Esophagus squamous epithelium (tissue), 5 donors: ENCODE results near the gene VOPP1. TPM values are rescaled to one million over a fixed set of nuclear protein-coding genes. Genes with fewer than 3 reads are reported as not detected.

ENCODE experiments used
- DNase-seq: peaks from one replicate; lab custom pipeline; 2025; lab: John Stamatoyannopoulos, UW
- H3K27ac ChIP-seq, 4 donors: fragments of 200-600 bp; sonication (generic); one replicate each; pipeline ENCODE4 v1.5.1; 2016 to 2019; ENCODE audit warnings: mild to moderate bottlenecking in 1 of 4
- H3K27me3 ChIP-seq, 4 donors: fragments of 200-600 bp; sonication (generic); 1 replicate in 3 of 4; 2 replicates in 1 of 4; pipeline versions ENCODE4 v1.5.1 to v1.6.0; 2017 to 2021; ENCODE audit warnings: antibody characterized with exemption in 1 of 4
- H3K36me3 ChIP-seq, 3 donors: fragments of 200-600 bp; sonication (generic); one replicate each; pipeline ENCODE4 v1.5.1; 2016 to 2019
- H3K4me1 ChIP-seq, 3 donors: fragments of 200-600 bp; sonication (generic); one replicate each; pipeline ENCODE4 v1.5.1; 2017 to 2019
- H3K4me3 ChIP-seq, 4 donors: fragments of 200-600 bp; sonication (generic); 1 replicate in 3 of 4; 2 replicates in 1 of 4; pipeline ENCODE4 v1.5.1; 2016 to 2019; ENCODE audit warnings: mild to moderate bottlenecking in 2 of 4, moderate library complexity in 1 of 4
- H3K9me3 ChIP-seq, 3 donors: fragments of 200-600 bp; sonication (generic); one replicate each; pipeline ENCODE4 v1.5.1; 2016 to 2019
- POLR2A ChIP-seq, 4 donors: fragments of 450-650 bp; IDR thresholded peaks; one replicate each; pipeline ENCODE4 v1.6.1; 2017; ENCODE audit warnings: antibody characterized with exemption in 4 of 4, mild to moderate bottlenecking in 4 of 4, moderate library complexity in 3 of 4
- WGBS, 2 donors: methylation state at CpG; one replicate each; pipeline ENCODE4 v1.1.5; 2018; 5-methylcytosine and 5-hydroxymethylcytosine counted together
- intact Hi-C: fragments of 100-400 bp; cut with DNase I; formaldehyde crosslinking; loops from one replicate; pipeline ENCODE4 v1.15.0; 2022
- total RNA-seq, 4 donors: library from RNA; depleted of rRNA; stranded (reverse); fragments of >200 nt; gene quantifications; one replicate each; pipeline ENCODE4 v1.1.0, GENCODE V29; 2016
- TF ChIP-seq, protein P1 (sequence below), 6 experiments: fragments of 450-650 bp in 4 of 6; fragments of 200-600 bp in 2 of 6; sonication (generic) in 2 of 6; IDR thresholded peaks; one replicate each; pipeline ENCODE4 v1.5.1; 2016 to 2019; ENCODE audit warnings: antibody characterized with exemption in 6 of 6, mild to moderate bottlenecking in 4 of 6, moderate library complexity in 4 of 6
- donor health status: DM: yes; HTN: yes; CAD: no.

Gene VOPP1
- total RNA-seq, 4 donors from 2014 or later, result 13.9 to 26.5 (median 19.2) TPM

DNA sequence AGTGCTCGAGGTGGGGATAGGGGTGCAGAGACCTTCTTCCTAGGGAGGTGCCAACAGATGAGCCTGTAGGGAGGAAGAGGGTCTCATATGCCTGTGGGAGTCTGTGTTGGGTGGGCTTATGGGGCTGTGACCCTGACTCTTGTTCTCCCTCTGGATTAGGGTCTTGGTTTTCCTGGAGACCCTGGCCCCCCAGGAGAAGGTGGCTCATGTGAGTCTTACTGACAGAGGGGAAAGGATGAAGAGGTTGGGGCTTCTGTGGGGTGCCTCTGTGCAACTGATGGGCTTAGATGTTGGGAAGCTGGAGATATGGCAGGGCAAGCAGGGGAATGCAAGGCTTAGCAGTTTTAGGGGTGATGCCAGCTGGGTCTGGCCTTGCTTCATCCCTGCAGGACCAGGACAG lies 20.2 kb upstream of the VOPP1 start:
- no peaks in the 10 kb centered on the region for H3K36me3 ChIP-seq
- H3K4me3 ChIP-seq, result no peak overlapping the region
- intact Hi-C loops, result no loop called here
- peaks cover 0 to 8% (median 0%) of the 10 kb centered on the region in 3 donors for H3K4me1 ChIP-seq
- WGBS, 2 donors, result 77 to 83% methylated on average over 1 of the region's 1 CpG
- DNase-seq, result no peak
- no peaks in the 10 kb centered on the region for H3K9me3 ChIP-seq
- H3K27ac ChIP-seq, result no peak overlapping the region
- TF ChIP-seq, protein P1, sequence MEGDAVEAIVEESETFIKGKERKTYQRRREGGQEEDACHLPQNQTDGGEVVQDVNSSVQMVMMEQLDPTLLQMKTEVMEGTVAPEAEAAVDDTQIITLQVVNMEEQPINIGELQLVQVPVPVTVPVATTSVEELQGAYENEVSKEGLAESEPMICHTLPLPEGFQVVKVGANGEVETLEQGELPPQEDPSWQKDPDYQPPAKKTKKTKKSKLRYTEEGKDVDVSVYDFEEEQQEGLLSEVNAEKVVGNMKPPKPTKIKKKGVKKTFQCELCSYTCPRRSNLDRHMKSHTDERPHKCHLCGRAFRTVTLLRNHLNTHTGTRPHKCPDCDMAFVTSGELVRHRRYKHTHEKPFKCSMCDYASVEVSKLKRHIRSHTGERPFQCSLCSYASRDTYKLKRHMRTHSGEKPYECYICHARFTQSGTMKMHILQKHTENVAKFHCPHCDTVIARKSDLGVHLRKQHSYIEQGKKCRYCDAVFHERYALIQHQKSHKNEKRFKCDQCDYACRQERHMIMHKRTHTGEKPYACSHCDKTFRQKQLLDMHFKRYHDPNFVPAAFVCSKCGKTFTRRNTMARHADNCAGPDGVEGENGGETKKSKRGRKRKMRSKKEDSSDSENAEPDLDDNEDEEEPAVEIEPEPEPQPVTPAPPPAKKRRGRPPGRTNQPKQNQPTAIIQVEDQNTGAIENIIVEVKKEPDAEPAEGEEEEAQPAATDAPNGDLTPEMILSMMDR (IDR thresholded peaks at IDR 0.05), result no peak
- no peak for TF ChIP-seq POLR2A (IDR thresholded peaks at IDR 0.05)
- peaks cover 0 to 12% (median 0%) of the 10 kb centered on the region in 4 donors for H3K27me3 ChIP-seq

DNA sequence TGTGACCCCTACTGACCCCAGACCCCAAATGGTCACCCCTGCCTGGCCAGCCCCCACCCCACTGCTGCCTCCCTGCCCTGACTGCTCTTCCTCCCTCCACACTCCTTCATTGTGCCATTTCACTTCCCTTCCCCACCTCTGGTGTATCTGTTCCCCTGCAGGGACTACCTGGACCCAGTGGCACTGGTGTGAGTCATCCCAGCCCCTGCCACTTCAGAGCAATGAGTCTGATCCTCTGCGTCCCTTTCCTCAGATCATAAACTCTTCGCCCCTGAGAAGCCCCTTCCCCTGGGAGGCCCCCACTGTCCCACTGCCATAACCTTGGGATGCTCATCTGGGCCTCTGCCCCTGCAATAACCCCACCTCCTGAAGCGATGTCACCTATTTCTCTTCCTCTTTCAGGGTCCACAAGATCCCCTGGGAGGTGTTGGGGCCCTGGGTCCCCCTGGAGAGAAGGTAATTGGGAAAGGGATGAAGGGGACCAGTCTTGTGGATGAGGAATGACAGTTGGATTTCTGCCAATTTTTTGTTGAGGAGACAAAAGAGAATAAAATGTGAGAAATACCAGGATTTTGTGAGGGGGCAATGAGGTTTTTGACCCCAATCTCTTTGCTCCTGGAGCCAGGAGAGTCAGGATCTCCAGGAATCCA lies 19.1 kb upstream of the VOPP1 start:
- no peak for TF ChIP-seq POLR2A (IDR thresholded peaks at IDR 0.05)
- TF ChIP-seq, protein P1 (IDR thresholded peaks at IDR 0.05), result no peak
- 48 to 76% methylated on average over 3 of the region's 3 CpGs for WGBS, 2 donors
- Histone ChIP-seq H3K36me3 (no peaks in the 10 kb centered on the region), H3K27ac (no peak overlapping the region), H3K4me3 (no peak overlapping the region), H3K9me3 (no peaks in the 10 kb centered on the region), H3K4me1 (no peaks in the 10 kb centered on the region), H3K27me3 (peaks cover 0 to 12% (median 0%) of the 10 kb centered on the region in 4 donors)
- no peak for DNase-seq
- intact Hi-C loops, result no loop called here

DNA sequence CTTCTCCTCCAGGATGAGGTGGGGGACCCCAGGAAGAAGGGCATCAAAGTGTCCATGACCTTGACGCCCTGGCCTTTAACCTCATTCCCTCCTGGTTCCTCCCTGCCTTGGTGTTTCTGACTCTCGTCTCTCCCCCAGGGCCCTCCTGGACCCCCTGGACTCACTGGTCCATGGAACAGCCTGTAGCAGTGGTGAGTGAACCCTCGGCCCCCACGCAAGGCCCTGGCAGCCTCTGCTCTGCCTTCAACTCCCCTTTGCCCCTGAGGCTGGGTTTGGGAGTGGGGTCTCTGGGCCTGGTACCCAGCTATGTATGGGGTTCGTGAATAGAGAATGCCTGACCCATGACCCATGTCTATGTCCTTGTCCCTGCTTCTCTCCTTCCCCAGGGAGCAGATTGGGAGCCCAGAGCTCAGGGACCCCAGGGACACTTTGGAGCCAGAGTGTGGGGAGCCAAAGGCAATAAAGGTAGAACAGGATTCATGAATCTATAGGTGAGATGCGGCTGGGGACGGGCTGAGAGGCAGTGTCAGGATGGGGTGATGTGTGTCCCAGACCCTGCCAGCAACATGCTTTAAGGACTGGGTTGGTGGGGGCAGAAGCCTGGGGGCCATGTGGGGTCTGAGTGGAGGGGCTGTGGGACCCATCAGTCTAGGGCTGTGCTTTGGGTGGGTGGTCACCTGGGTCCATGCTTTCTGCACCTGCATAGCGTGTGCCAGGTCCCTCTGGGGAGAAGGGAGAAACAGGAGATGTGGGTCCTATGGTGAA lies 18.4 kb upstream of the VOPP1 start:
- DNase-seq, result no peak
- intact Hi-C loops, result no loop called here

DNA sequence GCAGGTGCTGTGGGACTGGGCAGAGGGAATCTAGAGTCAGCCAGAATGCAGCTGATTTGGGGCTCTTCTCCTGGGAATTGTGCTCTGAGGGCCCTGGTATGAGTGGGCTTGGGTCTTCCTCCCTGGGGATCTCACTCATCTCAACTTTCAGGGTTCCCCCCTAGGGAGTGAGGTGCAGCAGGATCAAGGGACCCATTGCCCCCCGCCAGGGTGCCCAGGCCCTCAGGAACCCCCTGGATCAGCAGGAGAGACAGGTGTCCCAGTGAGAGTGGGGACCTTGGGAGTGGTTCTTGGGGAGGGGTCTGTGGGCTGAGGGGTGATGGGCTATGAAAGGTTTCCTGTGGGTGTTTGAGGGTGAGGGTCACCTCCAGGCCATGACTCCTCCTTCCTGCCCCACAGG lies 17.6 kb upstream of the VOPP1 start:
- H3K36me3 ChIP-seq, result no peaks in the 10 kb centered on the region
- H3K27ac ChIP-seq, result no peak overlapping the region
- no peaks in the 10 kb centered on the region for H3K9me3 ChIP-seq
- no peak for DNase-seq
- no CpG with 5 or more reads among the region's 1 CpG for WGBS, 2 donors
- H3K4me3 ChIP-seq, result no peak overlapping the region
- TF ChIP-seq, protein P1 (IDR thresholded peaks at IDR 0.05), result no peak
- no peak for TF ChIP-seq POLR2A (IDR thresholded peaks at IDR 0.05)
- intact Hi-C loops, result no loop called here
- H3K27me3 ChIP-seq, result peaks cover 0 to 12% (median 0%) of the 10 kb centered on the region in 4 donors
- no peaks in the 10 kb centered on the region for H3K4me1 ChIP-seq

More for the DNA sequence above, 18.4 kb upstream of the VOPP1 start:
- no peaks in the 10 kb centered on the region for H3K4me1 ChIP-seq
- H3K27me3 ChIP-seq, result peaks cover 0 to 12% (median 0%) of the 10 kb centered on the region in 4 donors
- no peaks in the 10 kb centered on the region for H3K9me3 ChIP-seq
- TF ChIP-seq POLR2A (IDR thresholded peaks at IDR 0.05), result no peak
- TF ChIP-seq, protein P1 (IDR thresholded peaks at IDR 0.05), result no peak
- H3K36me3 ChIP-seq, result no peaks in the 10 kb centered on the region
- 69 to 76% methylated on average over 6 of the region's 8 CpGs for WGBS, 2 donors
- no peak overlapping the region for H3K4me3 ChIP-seq
- H3K27ac ChIP-seq, result no peak overlapping the region

DNA sequence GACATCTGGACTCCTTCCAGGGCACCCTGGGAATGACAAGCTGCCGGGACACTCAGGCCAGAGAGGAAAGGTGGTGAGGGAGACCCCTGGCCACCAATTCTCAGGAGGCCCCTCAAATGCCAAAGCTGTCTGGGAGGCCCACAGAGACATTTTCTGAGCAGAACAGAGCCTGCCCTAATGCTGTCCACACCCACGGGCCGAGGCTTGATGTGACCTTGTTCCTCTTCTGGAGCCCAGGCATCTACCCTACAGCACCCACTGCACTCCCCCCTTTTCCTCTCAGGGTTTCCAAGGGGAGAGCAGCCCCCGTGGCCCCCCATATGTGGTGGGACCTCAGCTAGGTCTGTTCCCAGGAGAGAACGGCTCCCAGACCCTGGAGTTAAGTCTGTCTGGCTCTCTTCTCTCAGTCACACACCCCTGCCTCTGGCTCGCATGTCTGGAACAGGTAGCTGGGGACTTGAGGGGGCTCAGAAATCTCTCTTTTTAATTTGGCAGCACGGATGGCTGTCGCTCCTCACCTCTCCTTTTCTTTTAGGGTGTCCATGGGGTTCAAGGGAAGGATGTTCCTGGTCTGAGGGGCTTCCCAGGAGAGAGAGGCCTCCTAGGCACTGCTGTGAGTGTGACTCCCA lies 16.8 kb upstream of the VOPP1 start:
- Histone ChIP-seq H3K27me3 (peaks cover 0 to 15% (median 0%) of the 10 kb centered on the region in 4 donors), H3K4me1 (no peaks in the 10 kb centered on the region), H3K36me3 (no peaks in the 10 kb centered on the region), H3K9me3 (no peaks in the 10 kb centered on the region), H3K27ac (no peak overlapping the region), H3K4me3 (no peak overlapping the region)
- intact Hi-C loops, result no loop called here
- TF ChIP-seq, protein P1 (IDR thresholded peaks at IDR 0.05), result no peak
- TF ChIP-seq POLR2A (IDR thresholded peaks at IDR 0.05), result no peak
- WGBS, 2 donors, result 72 to 82% methylated on average over 4 to 7 of the region's 8 CpGs
- no peak for DNase-seq
